Measurements from ENCODE around the gene MYRF.

- TF ChIP-seq CTCF (IDR thresholded peaks at IDR 0.05; ENCODE audit: insufficient read depth, low read length), result no peak
- TF ChIP-seq POLR2AphosphoS5 (IDR thresholded peaks at IDR 0.05; ENCODE audit: low read depth), result no peak
- no peak for TF ChIP-seq GABPA (IDR thresholded peaks at IDR 0.05; ENCODE audit: low read depth)
- TF ChIP-seq REST (IDR thresholded peaks at IDR 0.05; ENCODE audit: insufficient replicate concordance, low read depth), result no peak
Observed at GRCh38 chr11:61726775-61727174, 25.7 kb upstream of the MYRF start.

All from HL-60 (cell line).